Spleen (tissue), 7 donors: ENCODE data around the gene RNASE13.

Experiments
- POLR2A ChIP-seq, 3 donors: fragments of 450-650 bp; IDR thresholded peaks; one replicate each; pipeline ENCODE4 v1.5.1; 2017; ENCODE audit warnings: antibody characterized with exemption in 3 of 3, mild to moderate bottlenecking in 1 of 3
- POLR2AphosphoS5 ChIP-seq, 3 donors: sonication (generic); formaldehyde crosslinking; IDR thresholded peaks; one replicate each; pipeline ENCODE4 v1.5.1; 2017; ENCODE audit warnings: antibody characterized with exemption in 3 of 3
- TF ChIP-seq, protein P1 (sequence below), 11 experiments: fragments of 200-600 bp in 7 of 11; fragments of 450-650 bp in 4 of 11; sonication (generic) in 4 of 11; IDR thresholded peaks in 8 of 11; conservative IDR thresholded peaks in 3 of 11; 1 replicate in 7 of 11; 2 replicates in 4 of 11; pipeline versions ENCODE4 v1.4.0 to v1.8.0; 2016 to 2021; ENCODE audit warnings: antibody characterized with exemption in 11 of 11, inconsistent platforms in 4 of 11, mild to moderate bottlenecking in 1 of 11
- donor health status: DM: no; HTN: no; CAD: no; lungs with moderate emphysema.
- donor health status: DM: no; HTN: no; CAD: no.
- donor health status: DM: no; HTN: no; CAD: no.

DNA sequence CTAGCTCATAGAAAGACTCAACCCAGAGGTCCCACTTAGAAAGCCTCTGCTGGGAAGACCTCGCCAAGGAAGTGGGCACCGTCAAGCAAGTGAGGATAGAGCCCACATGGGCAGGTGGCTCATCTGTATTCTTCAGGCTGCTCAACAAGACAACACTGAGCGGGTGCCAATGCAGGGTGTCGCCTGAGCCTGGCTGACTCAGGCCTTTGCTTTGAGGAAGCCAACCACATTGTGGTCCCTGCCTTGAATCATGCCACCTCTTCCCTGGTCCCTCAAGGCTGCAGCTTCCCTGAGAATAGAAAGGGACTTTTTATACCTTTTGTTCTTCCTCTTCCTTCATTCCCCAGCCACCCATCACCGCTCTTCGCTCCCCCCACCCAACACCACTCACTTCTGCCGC lies 2.1 kb upstream of the RNASE13 start:
- TF ChIP-seq, protein P1, sequence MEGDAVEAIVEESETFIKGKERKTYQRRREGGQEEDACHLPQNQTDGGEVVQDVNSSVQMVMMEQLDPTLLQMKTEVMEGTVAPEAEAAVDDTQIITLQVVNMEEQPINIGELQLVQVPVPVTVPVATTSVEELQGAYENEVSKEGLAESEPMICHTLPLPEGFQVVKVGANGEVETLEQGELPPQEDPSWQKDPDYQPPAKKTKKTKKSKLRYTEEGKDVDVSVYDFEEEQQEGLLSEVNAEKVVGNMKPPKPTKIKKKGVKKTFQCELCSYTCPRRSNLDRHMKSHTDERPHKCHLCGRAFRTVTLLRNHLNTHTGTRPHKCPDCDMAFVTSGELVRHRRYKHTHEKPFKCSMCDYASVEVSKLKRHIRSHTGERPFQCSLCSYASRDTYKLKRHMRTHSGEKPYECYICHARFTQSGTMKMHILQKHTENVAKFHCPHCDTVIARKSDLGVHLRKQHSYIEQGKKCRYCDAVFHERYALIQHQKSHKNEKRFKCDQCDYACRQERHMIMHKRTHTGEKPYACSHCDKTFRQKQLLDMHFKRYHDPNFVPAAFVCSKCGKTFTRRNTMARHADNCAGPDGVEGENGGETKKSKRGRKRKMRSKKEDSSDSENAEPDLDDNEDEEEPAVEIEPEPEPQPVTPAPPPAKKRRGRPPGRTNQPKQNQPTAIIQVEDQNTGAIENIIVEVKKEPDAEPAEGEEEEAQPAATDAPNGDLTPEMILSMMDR (IDR thresholded peaks at IDR 0.05 in 8 of 11, conservative IDR thresholded peaks at IDR 0.05 in 3 of 11), result no peak
- TF ChIP-seq POLR2AphosphoS5 (IDR thresholded peaks at IDR 0.05) (no peak), POLR2A (IDR thresholded peaks at IDR 0.05) (no peak)
